RCC 7860 (cell line): ENCODE measurements around the gene TMEM220.

ENCODE experiments used
- DNase-seq: peaks from one replicate; pipeline ENCODE4 v3.0.0-alpha.2; 2015; ENCODE audit warnings: low spot score
- FAIRE-seq: peaks from 2 replicates; lab custom pipeline; 2012; peaks lifted over from hg19 to GRCh38; lab: Jason Lieb, UNC

The TMEM220 gene

GRCh38 chr17:10673312-10673711 is 56.5 kb downstream of the TMEM220 start:
- FAIRE-seq (no peak), DNase-seq (no peak)

- no peak for FAIRE-seq
- DNase-seq, result no peak
Measured at GRCh38 chr17:10668775-10669174, 61.0 kb downstream of the TMEM220 start.

GRCh38 chr17:10666906-10667305 is 62.9 kb downstream of the TMEM220 start:
- no peak for DNase-seq
- no peak for FAIRE-seq

- FAIRE-seq (no peak), DNase-seq (no peak)
Measured at GRCh38 chr17:10664571-10664970, 65.3 kb downstream of the TMEM220 start.
